ENCODE measurements around the gene RFX7.
A peak's percentile ranks its signal among the peaks of the same experiment; 100 is the strongest.

Gene RFX7

DNA sequence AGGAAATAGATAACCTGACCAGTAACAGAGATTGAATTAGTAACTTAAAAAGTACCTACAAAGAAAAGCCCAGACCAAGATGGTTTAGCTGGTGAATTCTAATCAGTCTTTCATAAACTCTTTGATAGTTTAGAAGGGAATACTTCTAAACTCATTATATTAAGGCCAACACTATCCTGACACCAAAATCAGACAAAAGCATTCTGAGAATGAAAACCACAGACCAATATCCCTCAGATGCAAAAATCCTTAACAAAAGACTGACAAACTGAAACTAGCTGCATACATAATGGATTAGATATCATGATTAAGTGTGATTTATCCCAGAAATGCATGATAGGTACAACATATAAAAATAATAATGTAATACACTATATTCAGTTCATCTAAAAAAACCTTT, 115.6 kb downstream of the RFX7 start:
- DNase-seq, result no peak

DNA sequence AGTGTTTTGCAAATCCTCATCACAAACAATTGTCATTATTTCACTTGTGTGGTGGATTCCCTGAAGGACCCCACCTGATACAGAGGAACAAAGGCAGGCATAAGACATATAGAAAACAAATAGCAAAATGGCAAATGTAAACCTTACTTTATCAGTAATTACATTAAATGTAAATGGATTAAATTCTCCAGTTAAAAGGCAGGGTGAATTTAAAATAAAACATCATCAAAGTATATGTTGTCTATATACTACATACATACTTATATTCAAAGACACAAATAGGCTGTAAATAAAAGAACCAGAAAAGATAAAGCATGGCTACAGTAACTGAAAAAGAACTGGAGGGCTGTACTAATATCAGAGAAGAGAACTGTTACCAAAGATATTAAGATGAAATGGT, 117.3 kb downstream of the RFX7 start:
- no peak for DNase-seq

DNA sequence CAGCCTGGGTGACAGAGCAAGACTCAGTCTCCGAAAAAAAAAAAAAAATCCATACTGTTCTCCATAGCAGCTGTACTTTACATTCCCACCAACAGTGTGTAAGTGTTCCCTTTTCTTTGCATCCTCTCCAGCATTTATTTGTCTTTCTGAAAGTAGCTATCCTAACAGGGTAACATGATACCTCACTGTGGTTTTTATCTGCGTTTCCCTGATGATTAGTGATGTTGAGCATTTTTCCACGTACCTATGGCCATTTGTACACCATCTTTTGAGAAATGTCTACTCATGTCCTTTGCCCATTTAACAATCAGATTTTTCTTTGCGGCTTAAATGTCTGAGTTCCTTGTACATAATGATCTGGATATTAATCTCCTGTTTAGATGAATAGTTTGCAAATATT, 119.3 kb downstream of the RFX7 start:
- no peak for DNase-seq

DNA sequence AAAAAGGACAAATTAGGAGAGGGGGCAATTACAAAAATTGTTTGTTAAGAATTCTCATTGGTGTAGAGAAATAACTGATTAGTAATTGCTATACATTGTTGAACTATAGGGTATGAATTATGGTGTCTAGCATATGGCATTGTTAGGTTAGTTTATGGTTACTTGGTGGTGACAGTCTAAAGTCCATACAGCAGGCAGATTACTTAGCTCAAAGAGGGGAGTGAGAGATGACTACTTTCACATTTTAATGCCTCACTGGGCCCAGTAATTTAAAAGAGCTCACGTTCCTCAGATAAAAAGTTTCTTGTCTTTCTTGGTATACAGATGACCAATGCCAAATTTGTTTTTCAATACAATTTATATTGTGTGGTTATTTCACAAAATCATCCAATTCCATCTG, 137.8 kb downstream of the RFX7 start:
- no peak for DNase-seq

DNA sequence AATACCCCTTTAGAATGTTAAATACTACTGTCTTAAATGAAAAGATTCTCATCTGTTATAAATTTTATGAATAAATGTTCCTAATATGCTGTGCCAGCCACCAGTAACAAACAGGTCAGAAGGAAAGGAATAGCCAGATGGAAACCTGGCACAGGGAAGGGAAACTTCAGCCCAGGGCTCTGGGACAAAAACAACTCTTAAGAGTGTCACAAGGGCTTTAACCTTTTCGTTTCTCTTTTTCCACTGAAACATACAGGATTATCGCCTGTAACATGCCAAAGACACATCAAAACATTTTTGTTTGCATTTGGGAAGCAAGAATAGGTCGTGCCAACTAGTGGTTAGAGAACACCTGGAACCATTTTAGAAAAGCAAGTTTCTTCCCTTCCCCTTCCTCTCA, 141.2 kb downstream of the RFX7 start:
- DNase-seq, result peak in 2 of 58 donors; percentile 1 to 12

DNA sequence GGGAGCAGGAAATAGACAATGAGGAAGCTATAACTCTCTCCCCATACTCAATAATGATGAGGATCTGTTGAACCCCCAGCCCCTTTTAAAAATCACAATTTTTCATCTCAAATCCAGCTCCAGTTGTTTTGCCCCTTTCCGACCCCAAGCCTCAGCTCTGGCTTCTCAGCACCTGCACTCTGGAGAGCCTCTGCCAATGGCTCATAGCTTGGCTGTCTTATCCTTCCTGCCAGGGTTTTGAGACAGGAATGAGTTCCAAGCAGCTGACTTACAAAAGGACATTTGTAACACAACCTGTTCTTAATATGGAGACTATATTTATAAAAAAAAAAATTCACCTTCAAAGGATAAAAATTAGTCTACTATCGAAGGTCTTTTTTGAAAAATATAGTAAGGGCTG, 144.4 kb downstream of the RFX7 start:
- DNase-seq, result peak in 1 of 58 donors; percentile 2

DNA sequence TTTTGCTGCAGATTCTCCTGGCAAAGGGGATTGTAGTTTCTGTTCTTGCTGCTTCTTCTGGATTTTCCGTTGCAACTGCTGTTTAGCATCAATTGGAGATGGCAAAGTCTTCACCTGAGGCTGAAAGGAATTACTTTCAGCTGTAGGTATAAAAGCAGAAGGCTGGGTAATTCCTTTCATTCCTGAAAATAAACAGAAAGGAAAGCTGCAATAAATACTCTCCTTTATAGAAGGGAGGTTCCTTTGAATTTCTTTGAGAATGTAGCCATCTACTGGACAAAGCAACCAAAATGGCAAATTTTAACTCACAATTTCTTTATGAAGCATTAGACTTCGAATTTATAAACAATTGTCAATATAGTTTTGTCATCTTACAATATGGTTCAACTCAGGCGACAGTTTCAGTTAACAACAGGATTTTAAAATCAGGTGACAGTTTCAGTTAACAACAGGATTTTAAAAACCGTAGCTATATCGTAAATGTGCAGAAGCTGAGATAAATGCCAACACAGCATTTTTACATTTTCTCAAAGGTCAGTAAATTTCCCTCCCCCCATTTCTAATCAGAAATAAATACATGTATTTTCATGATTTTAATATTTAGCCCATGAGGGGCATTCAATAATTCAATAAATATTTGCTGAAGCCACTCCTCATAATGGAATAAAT, 145.3 kb downstream of the RFX7 start:
- DNase-seq, result no peak

DNA sequence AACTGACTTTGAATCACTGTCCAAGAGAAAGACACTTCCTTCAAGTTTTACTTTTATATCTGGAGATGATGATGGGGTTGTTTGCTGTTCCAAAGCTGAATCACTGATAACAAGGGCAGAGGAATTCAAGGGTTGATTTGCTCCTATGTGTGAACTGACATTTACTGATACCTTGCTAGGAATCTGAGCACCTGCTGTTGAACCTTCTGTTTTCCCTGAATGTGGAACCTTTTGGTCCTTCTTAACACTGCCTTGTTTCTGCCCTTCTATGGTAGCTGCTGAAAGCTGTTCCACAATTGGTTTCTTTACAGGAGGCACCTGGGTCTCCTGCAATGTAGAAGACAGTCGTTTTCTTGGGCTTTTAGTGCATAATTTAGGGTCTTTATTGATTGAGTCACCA, 148.3 kb downstream of the RFX7 start:
- no peak for DNase-seq

DNA sequence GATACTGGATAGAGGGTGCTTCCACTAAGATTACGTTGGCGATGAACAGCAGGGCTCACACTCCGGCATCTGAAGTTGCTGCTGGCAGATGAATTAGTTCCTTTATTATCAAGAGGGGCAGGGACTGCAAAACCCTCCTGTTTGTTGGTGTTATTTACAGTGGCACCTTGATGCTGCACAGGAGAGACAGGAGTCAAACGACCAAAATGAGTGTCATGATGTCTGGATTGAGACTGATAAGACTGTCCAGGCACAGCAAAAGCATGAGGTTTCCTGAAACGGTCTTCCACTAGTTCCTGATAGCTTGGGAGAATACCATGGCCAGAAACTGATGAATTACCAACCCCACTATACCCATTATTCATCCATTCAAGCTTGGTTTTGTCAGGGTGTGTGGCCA, 149.5 kb downstream of the RFX7 start:
- DNase-seq, result no peak

DNA sequence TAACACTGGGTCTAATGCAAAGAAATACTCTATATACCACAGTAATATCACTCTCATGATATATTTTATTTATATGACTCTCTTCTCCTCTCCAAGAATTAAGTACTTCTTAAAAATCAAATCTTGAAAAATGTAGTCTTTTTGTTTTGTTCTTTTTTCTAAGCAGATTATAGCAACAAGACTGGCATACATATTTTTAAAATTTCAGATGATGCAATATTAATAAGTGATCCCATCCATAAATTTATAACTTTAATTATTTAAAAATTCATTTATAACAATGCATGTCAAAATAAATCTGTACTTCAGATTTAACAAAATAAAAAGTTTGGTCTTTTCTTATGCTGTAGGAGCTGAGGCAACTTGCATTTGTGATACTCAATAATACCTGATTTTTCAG, 155.3 kb downstream of the RFX7 start:
- no peak for DNase-seq

DNA sequence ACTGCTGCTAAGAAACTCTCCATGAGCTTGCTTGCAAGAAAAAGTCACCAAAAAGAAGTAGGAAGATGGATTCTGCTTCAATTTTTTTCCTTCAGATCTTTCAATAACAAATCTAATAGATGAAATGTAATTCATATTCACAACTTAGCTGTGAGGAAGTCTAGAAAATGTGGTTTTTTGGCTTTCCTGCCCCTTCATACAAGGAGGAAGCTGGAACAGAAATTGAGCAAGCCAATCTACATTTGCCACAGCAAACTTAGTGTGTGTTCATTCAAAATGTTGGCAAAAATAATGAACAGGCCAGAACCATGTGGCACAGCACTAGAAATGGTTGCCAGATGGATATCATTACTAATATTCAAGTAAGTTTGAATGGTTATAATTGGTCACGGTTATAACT, 157.1 kb downstream of the RFX7 start:
- no peak for DNase-seq

DNA sequence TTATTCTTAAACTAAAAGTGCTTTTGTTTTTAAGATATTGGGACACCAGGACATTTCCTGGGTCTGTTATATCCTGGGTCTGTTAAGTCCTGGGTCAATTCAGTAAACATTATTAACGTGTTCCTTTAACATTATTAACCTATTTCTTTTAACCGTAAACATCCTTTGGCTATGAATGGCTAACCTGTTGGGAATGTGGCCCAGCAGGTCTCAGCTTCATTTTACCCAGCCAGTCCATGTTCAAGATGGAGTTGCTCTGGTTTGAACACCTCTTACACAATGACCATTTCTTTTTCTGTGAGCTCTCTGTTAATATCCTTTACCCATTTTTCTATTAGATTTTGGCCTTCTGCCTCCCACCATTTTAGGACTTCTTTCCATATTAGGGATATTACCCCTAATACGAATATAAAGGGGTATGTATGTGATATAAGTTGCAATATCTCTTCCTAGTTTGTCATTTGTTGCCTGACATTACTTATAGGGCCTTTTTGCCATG, 161.4 kb downstream of the RFX7 start:
- DNase-seq, result no peak

DNA sequence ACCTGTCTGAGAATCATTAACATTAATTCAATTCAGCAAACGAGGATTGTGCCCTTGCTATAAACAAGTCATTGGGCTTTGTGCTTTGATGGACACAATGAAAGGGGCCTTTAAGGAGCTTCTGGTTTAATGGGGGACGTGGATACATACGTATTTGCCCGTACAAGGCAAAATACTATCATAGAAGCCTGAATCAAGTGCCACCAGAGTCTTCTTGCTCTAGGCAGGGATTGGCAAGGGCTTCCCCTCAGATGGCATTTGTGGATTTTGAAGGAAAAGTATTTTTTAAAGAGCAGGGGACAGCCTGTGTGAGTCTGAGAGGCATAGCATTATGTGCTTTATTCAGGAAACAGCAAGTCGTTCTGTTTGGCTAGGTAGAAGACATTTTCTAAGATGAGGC, 166.6 kb downstream of the RFX7 start:
- DNase-seq, result no peak

DNA sequence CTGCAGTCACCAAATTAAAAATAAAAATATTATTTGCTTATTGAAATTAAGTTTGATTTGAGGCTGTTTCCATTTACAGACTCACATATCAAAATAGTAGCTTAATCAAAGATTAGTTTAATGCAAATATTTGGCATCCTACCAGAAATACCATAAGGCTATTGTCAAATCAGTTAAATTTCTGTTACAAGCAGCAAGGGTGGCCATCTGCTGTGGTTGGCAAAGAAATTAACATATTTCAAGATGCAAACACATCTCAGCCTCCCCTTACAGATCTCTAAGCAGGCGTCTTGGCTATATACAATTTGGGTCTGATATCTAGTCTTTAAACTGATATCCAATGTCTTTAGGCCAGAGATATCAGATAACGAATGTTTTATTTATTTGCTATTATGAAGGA, 167.0 kb downstream of the RFX7 start:
- DNase-seq, result no peak

DNA sequence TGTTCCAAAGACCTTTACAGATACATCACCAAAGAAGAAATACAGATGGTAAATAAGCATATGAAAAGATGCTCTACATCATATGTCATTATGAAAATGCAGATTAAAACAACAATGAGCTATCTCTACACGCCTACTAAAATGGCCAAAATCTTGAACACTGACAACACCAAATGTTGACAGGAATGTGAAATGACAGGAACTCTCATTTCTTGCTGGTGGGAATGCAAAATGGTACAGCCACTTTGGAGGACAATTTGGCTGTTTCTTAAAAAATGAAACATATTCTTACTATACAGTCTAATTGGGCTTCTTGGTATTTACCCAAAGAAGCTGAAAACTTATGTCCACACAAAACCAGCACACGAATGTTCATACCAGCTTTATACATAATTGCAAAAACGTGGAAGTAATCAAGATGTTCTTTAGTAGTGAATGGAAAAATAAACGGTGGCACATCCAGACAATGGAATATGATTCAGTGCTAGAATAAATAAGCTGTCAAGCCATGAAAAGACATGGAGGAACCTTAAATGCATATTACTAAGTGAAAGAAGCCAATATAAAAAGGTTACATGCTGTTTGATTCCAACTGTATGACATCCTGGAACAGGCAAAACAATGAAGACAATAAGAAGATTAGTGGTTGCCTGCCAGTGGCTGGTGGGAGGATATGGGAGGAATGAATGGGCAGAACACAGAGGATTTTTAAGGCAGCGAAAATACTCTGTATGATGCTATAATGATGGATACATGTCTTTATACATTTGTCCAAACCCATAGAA, 169.0 kb downstream of the RFX7 start:
- no peak for DNase-seq

DNA sequence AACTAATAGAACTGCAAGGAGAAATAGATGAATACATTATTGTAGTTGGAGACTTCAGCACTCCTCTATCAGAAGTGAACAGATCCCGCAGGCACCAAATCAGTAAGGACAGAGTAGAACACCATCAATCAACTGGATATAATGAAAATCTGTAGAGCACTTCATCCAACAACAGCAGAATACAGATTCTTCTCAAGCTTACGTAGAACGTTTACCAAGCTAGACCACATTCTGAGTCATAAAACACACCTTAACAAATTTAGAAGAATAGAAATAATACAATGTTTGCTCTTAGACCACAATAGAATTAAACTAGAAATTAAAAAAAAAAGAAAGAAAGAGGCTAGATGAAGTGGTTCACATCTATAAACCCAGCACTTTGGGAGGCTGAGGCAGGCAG, 179.5 kb downstream of the RFX7 start:
- no peak for DNase-seq

DNA sequence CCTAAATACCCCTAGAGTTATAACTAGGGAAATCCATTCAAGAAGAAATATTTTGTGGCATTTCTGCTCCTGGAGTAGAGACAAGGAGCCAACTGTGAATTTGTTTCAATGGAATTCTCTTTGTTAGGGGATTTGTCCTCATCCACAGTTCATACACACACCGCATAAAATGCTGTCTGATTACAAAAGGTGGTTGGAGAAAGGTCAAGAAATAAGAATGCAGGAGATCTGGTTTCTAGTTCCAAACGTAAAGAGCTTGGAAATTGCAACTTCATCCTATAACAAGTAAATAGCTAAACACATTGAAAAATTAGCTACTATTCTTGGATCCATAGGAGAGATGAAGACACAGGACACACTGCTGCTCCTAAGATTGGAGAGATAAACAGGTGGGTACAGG, 184.0 kb downstream of the RFX7 start:
- no peak for DNase-seq

DNA sequence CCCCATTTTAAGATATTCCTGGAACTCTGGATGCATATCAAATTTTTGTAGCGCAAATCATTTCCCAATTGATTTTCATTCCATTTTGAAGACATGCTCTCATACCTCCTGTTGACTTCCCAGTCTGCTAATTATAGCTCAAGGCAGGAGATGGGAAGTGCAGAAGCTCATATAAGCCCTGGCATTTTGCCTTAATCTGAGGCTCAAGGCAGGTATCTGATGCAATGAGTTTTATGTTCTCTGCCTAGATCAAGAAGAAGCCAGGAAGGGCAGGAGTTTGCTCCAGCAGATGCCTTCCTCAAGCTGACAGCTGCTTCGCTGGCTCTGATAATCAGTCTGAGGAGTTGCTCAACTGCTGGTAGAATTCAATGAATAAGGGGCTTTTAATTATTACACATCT, 184.7 kb downstream of the RFX7 start:
- DNase-seq, result no peak

DNA sequence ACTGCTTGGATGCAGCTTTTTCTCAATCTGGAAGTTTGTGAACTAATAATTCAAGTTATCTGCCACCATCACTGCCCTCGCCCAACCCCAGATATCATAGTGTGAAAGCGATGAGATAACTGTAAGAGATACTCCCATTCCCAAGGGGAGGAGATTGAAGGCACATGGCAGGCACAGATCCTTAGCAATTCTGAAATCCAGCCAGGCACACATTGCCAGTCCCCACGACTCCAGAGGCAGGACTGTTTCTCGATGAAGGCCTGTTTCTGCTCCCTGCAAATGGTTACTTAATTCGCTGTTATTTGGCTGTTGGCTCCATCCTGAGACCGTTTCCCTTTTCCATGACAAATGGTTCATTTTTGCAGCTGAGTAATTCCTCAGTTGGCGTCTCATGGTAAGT, 187.1 kb downstream of the RFX7 start:
- no peak for DNase-seq

DNA sequence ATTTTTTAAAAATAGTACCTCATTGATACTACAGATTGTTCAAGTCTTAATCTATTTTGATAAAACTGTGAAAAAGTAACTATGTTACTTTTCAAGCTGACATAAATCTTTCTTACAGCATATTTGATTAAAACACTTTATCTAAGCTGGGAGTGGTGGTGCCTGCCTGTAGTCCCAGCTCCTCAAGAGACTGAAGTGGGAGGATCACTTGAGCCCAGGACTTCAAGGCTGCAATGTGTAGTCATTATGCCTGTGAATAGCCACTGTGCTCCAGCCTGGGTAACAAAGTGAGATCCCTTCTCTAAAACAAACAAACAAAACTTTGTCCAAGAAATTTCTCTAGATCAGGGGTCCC, 190.7 kb downstream of the RFX7 start:
- DNase-seq, result no peak

DNA sequence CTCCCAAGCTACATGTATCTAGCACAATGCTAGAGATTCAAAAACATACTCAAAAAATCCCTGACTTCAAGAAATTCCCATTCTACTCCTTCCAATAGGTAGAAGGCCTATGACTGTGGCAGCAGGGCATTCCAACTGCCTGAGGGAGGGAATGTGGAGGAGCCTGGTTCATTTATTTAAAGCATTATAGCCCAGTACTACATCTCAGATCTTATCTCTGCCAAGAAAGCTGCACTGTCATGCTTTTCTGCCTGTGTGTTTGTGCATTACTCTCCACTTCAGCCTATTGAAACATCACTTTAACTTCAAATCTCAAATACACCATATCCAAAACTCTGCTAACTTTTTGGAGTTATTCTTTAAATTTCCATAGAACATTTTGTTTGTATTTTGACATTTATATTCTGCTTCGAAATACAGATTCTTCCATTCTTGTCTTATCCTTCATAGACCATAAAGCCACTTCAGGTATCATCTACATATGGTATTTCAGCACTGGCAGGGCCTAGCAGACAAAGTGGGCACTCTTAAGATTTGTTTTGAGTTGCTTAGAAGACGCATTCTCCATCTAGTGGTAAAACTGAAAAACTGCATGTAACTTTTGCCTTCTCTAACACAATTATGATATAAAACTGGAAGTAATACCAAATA, 191.2 kb downstream of the RFX7 start:
- DNase-seq, result no peak

DNA sequence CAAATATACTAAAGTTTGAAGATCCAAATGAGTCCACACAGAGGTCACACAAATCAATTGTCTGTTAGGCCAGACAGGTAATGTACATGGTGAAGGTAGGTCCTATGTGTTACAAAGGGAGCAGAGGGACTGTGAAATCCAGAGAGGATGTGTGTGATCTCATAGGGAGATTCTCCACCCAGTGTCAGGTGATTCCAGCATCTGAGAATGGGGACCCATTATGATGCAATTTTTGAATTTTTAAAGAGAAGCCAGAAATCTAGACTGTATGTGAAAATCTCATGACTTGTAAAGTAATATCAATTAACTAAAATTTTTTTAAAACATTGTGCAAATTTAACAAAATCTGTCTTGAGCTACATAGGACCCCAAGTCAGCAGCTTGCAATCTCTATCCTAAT, 192.0 kb downstream of the RFX7 start:
- DNase-seq, result no peak

DNA sequence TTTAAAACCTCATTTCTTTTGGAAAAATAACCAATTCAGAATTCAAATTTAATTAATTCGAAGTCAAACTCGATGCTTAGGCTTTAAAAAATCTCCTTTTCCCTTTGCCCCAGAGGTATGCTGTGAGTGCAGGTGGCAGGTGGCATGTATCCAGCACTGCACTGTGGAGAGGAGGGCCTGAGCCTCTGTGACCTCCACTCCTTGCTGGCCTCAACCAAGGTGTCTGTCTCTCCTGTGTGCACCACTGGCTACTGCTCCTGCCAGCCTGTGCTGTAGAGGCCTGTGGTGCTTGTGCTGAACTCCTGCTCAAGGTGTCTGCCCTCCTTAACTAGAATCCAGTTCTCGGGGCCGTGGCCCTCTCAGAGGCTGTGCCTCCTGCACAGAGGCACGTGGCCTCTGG, 194.1 kb downstream of the RFX7 start:
- DNase-seq, result no peak

All from anterior cingulate cortex (tissue), 58 donors.